HG03095 (cell line): ENCODE results near the gene TAF1L.

Experiments used
- ATAC-seq: cut with Tn5 transposase; IDR thresholded peaks from one replicate; pipeline ENCODE4 v1.9.1; 2021; ENCODE audit warnings: moderate library complexity; ENCODE audit not compliant: unreplicated experiment

Gene TAF1L

DNA sequence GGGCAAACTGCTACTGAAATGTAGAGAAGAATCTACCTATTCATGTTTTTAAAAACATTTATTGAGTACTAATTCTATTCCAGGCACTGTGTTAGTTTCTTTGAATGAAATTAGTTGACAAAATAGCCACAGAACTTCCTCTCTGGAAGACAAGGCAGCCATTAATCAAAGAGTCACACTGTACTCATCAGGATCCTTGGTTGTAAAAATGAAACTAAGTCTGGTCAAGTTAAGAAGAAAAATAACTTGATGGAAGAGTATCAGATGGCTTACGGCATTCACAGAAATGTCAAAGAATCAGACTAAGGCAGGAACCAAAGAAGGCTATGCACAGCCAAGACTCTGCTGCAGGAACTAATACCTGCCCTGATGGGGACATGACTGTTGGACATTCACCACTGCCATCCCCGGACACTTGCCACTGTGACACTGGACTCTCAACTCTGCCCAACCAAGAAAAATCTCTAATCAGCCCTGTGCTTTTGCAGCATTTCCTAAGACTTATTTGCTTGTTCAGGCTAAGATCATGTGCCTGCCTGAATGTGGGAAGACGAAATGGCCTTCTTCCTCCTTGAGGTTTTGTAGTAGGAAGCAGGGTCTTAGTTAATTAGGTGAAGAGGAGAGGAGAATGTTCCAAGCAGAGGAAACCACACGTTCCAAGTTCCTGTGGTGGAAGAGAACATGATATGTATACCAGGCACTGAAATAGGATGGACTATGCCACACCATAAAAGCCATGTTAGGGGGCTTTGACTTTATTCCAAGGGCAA is 39.2 kb downstream of the TAF1L start:
- no peak for ATAC-seq

DNA sequence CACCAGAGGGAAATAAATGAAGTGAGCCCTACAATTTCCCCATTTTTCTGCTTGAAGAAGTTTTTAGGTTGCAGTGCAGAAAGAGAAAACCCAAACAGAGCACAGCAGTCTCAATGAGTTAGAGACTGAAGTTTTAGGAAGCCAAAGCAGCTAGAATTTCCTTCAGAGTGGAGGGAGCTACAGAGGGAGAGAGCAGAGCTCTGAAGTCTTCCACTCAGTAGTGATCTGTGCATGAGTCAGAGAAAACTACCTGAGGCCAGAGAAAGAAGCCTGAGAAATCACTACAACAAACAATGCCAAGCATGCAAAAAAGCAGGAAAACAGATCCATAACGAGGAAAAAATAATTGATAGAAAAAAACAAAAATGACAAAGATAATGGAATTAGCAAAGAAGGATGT is 44.6 kb downstream of the TAF1L start:
- ATAC-seq: no peak

DNA sequence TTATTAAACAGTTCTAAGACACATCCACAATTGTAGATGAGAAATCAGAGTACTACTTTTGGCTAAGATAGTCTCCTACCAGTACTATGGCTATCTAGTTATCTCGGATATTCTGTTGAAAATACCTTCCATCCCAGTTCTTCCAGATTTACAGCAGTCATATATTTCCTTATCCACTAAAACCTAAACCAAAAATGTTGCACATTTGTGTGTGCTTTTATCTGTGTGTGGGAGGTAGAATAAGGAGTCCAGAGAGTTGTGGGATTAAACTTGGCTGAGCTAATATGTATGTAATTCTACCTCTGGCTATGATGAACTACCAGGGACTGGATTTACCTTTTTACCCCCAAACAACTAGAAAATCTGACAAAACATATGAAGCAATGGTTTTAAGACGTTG is 45.0 kb downstream of the TAF1L start:
- no peak for ATAC-seq

DNA sequence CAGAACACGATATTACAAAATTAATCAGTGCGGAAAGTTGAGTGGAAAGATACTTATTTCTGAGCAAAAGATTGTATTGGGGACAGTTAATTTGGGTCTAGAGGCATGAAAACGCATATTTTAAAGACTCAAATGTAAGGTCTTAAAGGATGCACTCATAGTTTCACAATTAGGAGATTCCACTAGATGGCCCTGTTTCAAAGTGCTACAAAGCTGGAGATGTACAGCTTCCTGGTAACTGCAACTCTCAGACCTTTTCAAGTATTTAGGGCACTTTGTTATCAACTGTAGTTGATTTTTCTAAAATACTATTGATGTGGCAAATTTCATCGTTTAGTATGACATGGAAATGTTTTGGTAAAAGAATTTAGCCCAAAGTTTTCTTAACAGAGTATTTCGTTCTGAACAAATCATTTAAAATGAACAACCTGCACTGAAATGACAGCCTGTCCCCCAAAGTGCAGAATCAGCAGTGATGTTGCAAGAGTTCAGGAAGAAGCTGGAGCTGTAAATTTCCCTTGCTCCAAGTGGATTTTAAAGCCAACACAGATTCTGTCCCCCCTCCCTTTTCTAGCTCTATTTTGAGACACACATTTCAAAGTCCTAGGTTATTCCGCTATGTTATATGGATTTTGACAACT is 46.3 kb downstream of the TAF1L start:
- peak; percentile 81 for ATAC-seq

DNA sequence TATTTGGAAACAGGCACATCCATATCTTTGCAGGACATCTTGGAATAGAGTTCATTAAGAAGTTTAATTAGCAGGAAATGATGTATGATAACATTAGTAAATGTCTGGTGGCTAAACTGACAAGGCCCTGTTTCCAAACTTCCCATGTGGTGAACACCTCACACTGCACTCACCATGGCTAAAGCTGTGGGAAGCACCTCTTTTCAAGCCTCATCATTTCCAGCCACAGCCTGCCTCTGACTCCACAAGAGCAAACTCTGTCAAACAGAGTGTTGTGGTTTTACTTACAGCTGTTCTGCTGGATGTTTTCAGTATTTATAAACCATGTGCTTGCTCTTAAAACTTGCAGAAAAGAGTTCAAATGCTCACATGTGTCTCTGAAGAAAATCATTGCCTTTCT is 47.6 kb downstream of the TAF1L start:
- no peak for ATAC-seq

DNA sequence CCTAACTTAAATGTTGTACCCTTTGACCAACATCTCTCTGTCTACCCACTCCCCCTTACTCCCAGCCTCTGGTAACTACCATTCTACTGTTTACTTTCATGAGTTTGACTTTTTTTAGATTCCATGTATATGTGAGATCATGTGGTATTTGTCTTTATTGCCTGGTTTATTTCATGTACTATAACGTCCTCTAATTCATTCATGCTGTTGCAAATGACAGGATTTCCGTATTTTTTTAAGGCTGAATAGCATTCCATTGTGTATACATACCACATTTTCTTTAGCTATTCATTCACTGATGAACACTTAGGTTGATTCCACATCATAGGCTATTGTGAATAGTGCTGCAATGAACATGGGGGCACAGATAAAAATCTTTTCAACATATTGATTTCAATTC is 50.7 kb downstream of the TAF1L start:
- ATAC-seq: no peak

DNA sequence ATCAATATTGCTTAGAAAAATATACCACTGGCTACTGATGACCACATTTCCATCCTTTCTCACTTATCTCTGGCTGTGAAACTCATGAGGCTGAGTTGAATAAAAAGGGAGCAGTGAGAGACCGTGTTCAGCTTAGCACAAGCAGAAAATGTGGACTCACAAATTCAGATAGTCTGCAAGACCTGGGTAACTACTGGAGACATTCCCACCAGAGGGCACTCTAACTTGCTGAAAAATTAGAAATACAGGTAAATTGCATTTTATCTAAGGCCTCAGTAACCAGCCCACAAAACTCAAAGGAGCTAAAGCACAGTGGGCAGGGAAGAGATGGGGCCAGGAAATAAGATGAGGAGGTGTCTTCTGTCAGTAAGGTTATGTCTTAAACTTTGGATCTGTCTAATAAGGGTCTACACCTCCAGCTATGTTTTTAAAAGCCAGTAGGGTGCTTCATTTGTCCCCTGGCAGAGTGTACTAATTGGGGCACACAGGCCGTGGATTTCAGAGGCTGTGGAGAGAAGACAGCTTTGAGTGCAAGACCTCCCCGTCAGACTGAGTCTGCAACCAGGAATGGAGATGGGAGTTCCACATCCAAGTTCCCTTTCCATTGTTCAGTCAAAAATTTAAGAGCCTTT is 53.8 kb downstream of the TAF1L start:
- ATAC-seq: peak; percentile 42

DNA sequence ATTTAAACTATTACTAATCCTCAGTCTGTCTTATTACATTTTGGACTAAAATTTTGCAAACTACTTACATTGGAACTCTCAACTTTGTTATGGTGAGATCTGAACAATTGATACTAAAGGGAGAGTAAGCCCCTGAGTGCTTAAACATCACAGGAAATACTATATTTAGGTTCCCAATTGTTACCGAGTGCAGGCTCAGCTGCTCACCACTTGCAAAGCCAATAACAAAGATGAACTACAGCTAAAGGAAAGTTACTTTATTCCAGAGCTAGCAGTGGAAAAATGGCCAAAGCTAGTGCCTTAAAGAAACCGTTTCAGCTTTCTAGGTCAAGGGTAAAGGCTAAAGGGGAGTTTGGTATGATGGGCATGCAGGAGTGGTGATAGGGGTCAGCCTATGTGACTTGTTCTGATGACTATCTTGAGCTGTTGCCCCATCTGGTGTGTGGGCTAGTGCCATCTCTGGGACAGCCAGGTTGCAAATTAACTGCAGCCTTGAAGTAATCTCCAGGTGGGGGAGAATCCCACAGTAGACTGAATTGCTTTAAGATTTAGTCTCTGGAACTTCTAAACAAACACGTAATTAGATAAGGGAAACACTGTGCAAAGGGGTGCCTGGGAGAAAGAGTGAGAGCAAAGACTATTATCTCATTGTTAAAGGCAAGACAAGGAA is 54.7 kb downstream of the TAF1L start:
- no peak for ATAC-seq

DNA sequence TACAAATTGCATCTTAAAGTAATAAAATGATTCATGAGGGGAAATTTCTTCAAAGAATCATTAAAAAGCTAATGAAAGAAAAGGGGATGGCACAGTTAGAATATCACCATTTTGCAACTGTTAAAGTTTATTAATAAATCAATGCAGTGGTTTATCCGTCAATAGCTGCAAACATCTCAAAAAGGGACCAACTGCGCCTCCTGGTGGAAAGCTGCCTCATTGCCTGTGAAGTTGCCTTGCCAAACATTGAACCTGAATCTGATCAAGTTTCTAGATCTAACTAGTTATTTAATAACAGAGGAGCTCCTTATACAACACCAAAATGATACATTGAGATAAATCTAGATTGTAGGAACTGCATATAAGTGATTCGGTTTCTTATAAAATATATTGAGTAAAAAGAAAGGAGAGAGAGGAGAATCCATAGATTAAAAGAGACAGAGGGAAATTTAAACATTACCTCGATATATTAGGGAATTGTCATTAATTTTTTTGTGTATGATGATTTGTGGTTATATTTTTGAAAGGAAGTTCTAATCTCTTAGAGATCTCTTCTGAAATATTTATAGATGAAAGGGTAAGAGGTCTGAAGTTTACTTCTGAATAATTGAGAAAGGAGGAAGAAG is 55.6 kb downstream of the TAF1L start:
- no peak for ATAC-seq
